ENCODE measurements around the gene MPPE1. TPM values are rescaled to one million over a fixed set of nuclear protein-coding genes. Genes with fewer than 3 reads are reported as not detected.

The MPPE1 gene
- total and polyA plus RNA-seq, 12 donors, result 18.3 to 45.9 (median 34.1) TPM

DNA sequence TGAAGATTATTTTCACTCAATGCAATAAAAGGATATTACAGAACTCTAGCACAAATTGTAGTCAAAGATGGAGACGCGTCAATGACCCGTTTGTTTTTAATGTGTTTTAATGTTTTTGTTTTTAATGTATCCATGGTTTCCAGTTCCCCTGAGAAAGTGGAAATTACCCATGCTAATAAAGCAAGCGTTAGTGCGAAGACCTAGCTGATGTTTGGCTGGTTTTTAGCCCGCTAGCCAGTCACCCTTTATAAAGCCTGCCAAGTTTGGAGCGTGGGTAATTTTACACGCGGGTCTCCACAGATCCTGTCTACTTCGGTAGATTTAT, 57.3 kb downstream of the MPPE1 start:
- intact Hi-C loops (cut with DNase I), result loop anchor here in 7 of 10 donors (1.0 to 10.0 kb wide), 9 partner anchors 44 to 134 kb away; partner anchors contain the start of genes MPPE1 (in 5 of the 7) and IMPA2 (in 2 of the 7)
- H3K4me3 ChIP-seq, result peak overlapping the region; percentile 65 to 97 (median 82)
- H3K36me3 ChIP-seq, result peaks cover 0 to 26% (median 0%) of the 10 kb centered on the region in 9 donors
- H3K27me3 ChIP-seq, result no peaks in the 10 kb centered on the region
- TF ChIP-seq, protein P1, sequence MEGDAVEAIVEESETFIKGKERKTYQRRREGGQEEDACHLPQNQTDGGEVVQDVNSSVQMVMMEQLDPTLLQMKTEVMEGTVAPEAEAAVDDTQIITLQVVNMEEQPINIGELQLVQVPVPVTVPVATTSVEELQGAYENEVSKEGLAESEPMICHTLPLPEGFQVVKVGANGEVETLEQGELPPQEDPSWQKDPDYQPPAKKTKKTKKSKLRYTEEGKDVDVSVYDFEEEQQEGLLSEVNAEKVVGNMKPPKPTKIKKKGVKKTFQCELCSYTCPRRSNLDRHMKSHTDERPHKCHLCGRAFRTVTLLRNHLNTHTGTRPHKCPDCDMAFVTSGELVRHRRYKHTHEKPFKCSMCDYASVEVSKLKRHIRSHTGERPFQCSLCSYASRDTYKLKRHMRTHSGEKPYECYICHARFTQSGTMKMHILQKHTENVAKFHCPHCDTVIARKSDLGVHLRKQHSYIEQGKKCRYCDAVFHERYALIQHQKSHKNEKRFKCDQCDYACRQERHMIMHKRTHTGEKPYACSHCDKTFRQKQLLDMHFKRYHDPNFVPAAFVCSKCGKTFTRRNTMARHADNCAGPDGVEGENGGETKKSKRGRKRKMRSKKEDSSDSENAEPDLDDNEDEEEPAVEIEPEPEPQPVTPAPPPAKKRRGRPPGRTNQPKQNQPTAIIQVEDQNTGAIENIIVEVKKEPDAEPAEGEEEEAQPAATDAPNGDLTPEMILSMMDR (IDR thresholded peaks at IDR 0.05), result no peak
- DNase-seq, result no peak
- ATAC-seq, result peak; percentile 51 to 74 (median 61)
- 0 to 1% methylated on average over 10 of the region's 10 CpGs for WGBS, 2 donors
- peak overlapping the region; percentile 86 to 99 (median 93) for H3K27ac ChIP-seq
- peaks cover 0 to 44% (median 24%) of the 10 kb centered on the region in 9 donors for H3K4me1 ChIP-seq
- H3K9me3 ChIP-seq, result no peaks in the 10 kb centered on the region

- Histone ChIP-seq H3K27me3 (no peaks in the 10 kb centered on the region), H3K27ac (peak overlapping the region; percentile 86 to 99 (median 93)), H3K4me1 (peaks cover 0 to 40% (median 24%) of the 10 kb centered on the region in 9 donors), H3K4me3 (peak overlapping the region; percentile 15 to 97 (median 82)), H3K36me3 (peaks cover 0 to 21% (median 0%) of the 10 kb centered on the region in 9 donors), H3K9me3 (no peaks in the 10 kb centered on the region)
- ATAC-seq, result peak; percentile 31 to 79 (median 70)
- intact Hi-C loops (cut with DNase I), result loop anchor here in 7 of 10 donors (1.0 to 10.0 kb wide), 10 partner anchors 43 to 145 kb away; partner anchors contain the start of genes MPPE1 (in 5 of the 7) and IMPA2 (in 2 of the 7)
- DNase-seq, result peak; percentile 63 to 79
- 6 to 10% methylated on average over 17 of the region's 17 CpGs for WGBS, 2 donors
- TF ChIP-seq, protein P1 (IDR thresholded peaks at IDR 0.05), result no peak
These were observed 58.1 kb downstream of the MPPE1 start for GRCh38 chr18:11849841-11850634.

GRCh38 chr18:11849279-11849678, 58.8 kb downstream of the MPPE1 start:
- DNase-seq, result no peak
- intact Hi-C loops (cut with DNase I), result loop anchor here in 1 of 10 donors (10.0 kb wide), 1 partner anchor 146 kb away; no protein-coding TSS in a partner anchor
- Histone ChIP-seq H3K9me3 (no peaks in the 10 kb centered on the region), H3K27me3 (no peaks in the 10 kb centered on the region), H3K27ac (peak overlapping the region; percentile 86 to 99 (median 93)), H3K4me3 (no peak overlapping the region), H3K36me3 (peaks cover 0 to 13% (median 0%) of the 10 kb centered on the region in 9 donors), H3K4me1 (peaks cover 0 to 37% (median 24%) of the 10 kb centered on the region in 9 donors)
- 85 to 98% methylated on average over 7 of the region's 7 CpGs for WGBS, 2 donors
- no peak for ATAC-seq
- TF ChIP-seq, protein P1 (IDR thresholded peaks at IDR 0.05), result no peak

GRCh38 chr18:11847811-11848210, 60.3 kb downstream of the MPPE1 start:
- TF ChIP-seq, protein P1 (IDR thresholded peaks at IDR 0.05), result no peak
- ATAC-seq (no peak), DNase-seq (no peak)
- H3K4me1 ChIP-seq, result peaks cover 0 to 22% (median 14%) of the 10 kb centered on the region in 9 donors
- H3K9me3 ChIP-seq, result no peaks in the 10 kb centered on the region
- intact Hi-C loops (cut with DNase I), result loop anchor here in 1 of 10 donors (10.0 kb wide), 1 partner anchor 147 kb away; no protein-coding TSS in a partner anchor
- WGBS, 2 donors, result 77 to 83% methylated on average over 4 of the region's 4 CpGs
- no peaks in the 10 kb centered on the region for H3K27me3 ChIP-seq
- no peak overlapping the region for H3K27ac ChIP-seq
- no peaks in the 10 kb centered on the region for H3K36me3 ChIP-seq
- H3K4me3 ChIP-seq, result no peak overlapping the region

Data from heart right ventricle (tissue), 16 donors.